Measurements from ENCODE around the gene CALCR. TPM values are rescaled to one million over a fixed set of nuclear protein-coding genes. Genes with fewer than 3 reads are reported as not detected.

The CALCR gene
- total RNA-seq, 1 experiment from 2014 or later, result not detected

Small RNA genes lying within 50 kb of the gene (small RNA-seq; reads per million reads assigned to genes)
- not detected for gene MIR489
- gene MIR653, result not detected

All from HT1080 (cell line).